Measurements from ENCODE around the gene ADAMTS15. TPM values are rescaled to one million over a fixed set of nuclear protein-coding genes. Genes with fewer than 3 reads are reported as not detected.

The ADAMTS15 gene
- total RNA-seq, 1 donor from 2014 or later, result 1.2 TPM

DNA sequence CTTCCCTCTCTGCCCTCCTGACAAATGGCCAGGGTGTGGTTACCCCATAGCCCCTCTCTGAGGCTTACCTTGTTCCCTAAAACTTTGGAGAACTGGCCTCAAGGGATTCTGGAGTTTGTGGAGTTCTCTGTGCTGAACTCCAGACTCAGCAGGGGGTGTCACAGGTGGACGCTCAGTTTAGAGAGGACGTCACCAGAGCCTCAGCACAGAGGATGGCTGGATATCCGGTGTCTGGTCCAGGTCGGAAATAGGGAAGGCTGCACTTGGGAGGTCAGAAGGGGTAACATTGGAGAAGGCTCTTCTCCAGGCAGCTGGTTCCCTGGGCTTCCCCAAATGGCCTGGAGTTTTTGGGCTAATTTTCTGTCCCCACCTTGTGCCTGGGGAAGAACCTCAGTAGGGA lies 64.2 kb downstream of the ADAMTS15 start:
- no peaks in the 10 kb centered on the region for H3K36me3 Mint-ChIP-seq (ENCODE audit: insufficient read depth)
- no peaks in the 10 kb centered on the region for H3K4me1 Mint-ChIP-seq (ENCODE audit: low read depth)
- DNase-seq (ENCODE audit: low spot score, unreplicated experiment), result no peak
- H3K27ac Mint-ChIP-seq, result no peak overlapping the region
- TF ChIP-seq, protein P1, sequence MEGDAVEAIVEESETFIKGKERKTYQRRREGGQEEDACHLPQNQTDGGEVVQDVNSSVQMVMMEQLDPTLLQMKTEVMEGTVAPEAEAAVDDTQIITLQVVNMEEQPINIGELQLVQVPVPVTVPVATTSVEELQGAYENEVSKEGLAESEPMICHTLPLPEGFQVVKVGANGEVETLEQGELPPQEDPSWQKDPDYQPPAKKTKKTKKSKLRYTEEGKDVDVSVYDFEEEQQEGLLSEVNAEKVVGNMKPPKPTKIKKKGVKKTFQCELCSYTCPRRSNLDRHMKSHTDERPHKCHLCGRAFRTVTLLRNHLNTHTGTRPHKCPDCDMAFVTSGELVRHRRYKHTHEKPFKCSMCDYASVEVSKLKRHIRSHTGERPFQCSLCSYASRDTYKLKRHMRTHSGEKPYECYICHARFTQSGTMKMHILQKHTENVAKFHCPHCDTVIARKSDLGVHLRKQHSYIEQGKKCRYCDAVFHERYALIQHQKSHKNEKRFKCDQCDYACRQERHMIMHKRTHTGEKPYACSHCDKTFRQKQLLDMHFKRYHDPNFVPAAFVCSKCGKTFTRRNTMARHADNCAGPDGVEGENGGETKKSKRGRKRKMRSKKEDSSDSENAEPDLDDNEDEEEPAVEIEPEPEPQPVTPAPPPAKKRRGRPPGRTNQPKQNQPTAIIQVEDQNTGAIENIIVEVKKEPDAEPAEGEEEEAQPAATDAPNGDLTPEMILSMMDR (IDR thresholded peaks at IDR 0.05; ENCODE audit: unreplicated experiment), result no peak
- no peak overlapping the region for H3K4me3 Mint-ChIP-seq (ENCODE audit: low read depth)
- H3K27me3 Mint-ChIP-seq, result peaks cover 4% of the 10 kb centered on the region
- peaks cover 7% of the 10 kb centered on the region for H3K9me3 Mint-ChIP-seq (ENCODE audit: low read depth)

DNA sequence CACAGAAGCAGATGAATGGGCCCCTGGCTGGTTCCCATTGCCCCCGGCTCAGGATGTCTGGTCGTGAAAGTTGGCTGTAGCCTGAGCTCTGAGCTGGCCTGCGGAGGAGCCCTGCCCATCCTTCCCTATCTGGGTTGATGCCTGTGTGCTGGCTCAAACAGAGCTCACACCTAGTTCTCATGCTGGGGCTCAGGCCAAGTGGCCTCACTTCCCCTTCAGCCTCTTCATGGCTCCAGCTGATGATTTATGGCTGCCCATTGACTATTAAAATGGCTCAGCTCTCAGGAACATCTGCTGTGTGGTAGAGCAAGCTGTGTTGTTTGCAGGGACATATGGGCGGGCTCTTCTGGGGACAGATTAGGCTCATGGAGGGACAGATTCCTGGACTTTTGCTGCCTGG lies 64.7 kb downstream of the ADAMTS15 start:
- no peak overlapping the region for H3K4me3 Mint-ChIP-seq (ENCODE audit: low read depth)
- DNase-seq (ENCODE audit: low spot score, unreplicated experiment), result no peak
- H3K27ac Mint-ChIP-seq, result no peak overlapping the region
- no peaks in the 10 kb centered on the region for H3K4me1 Mint-ChIP-seq (ENCODE audit: low read depth)
- TF ChIP-seq, protein P1 (IDR thresholded peaks at IDR 0.05; ENCODE audit: unreplicated experiment), result no peak
- peaks cover 4% of the 10 kb centered on the region for H3K27me3 Mint-ChIP-seq
- peaks cover 2% of the 10 kb centered on the region for H3K9me3 Mint-ChIP-seq (ENCODE audit: low read depth)
- H3K36me3 Mint-ChIP-seq (ENCODE audit: insufficient read depth), result no peaks in the 10 kb centered on the region

DNA sequence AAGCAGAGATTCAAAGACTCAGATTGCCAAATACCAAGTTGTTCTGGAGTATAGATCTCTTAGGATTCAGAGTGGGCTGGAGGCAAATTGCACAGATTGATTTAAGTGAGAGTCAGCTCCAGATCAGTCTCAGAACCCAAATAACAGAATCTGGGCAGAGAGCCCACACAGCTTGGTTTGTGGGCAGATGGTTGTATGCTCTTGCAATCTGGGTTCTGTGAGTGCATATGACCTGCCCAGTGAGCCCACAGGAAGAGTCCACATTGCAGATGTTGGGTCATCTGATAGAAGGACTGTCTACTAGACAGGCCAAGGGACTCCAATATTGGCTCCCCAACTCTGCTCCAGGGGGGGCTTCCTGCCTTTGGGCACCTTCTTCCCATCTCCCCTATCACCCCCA lies 65.9 kb downstream of the ADAMTS15 start:
- H3K27ac Mint-ChIP-seq, result no peak overlapping the region
- H3K4me1 Mint-ChIP-seq (ENCODE audit: low read depth), result no peaks in the 10 kb centered on the region
- TF ChIP-seq, protein P1 (IDR thresholded peaks at IDR 0.05; ENCODE audit: unreplicated experiment), result no peak
- H3K36me3 Mint-ChIP-seq (ENCODE audit: insufficient read depth), result no peaks in the 10 kb centered on the region
- DNase-seq (ENCODE audit: low spot score, unreplicated experiment), result no peak
- H3K9me3 Mint-ChIP-seq (ENCODE audit: low read depth), result no peaks in the 10 kb centered on the region
- no peak overlapping the region for H3K4me3 Mint-ChIP-seq (ENCODE audit: low read depth)
- peaks cover 4% of the 10 kb centered on the region for H3K27me3 Mint-ChIP-seq

DNA sequence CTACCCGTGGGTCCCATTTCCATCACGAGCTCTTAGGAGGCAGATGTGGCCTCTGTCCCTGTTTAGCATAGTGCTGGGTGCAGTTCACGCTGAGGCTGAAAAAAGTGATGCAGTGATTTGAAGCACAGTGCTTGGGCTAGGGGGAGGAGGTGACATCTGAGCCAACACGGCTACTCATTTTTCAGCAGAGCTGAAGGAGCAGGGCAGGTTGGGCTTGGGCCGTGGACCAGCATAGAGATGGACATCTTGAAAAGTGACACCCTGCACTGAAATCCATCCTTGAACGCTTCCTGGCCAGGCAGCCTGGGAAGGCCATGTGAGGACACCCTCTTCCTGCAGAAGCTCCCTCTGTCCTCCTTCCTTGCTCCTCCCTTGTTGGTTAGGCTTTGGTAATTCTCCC lies 66.4 kb downstream of the ADAMTS15 start:
- Mint-ChIP-seq H3K4me1 (ENCODE audit: low read depth) (no peaks in the 10 kb centered on the region), H3K9me3 (ENCODE audit: low read depth) (no peaks in the 10 kb centered on the region), H3K4me3 (ENCODE audit: low read depth) (no peak overlapping the region), H3K27me3 (peaks cover 4% of the 10 kb centered on the region), H3K27ac (no peak overlapping the region), H3K36me3 (ENCODE audit: insufficient read depth) (no peaks in the 10 kb centered on the region)
- no peak for DNase-seq (ENCODE audit: low spot score, unreplicated experiment)
- TF ChIP-seq, protein P1 (IDR thresholded peaks at IDR 0.05; ENCODE audit: unreplicated experiment), result no peak

DNA sequence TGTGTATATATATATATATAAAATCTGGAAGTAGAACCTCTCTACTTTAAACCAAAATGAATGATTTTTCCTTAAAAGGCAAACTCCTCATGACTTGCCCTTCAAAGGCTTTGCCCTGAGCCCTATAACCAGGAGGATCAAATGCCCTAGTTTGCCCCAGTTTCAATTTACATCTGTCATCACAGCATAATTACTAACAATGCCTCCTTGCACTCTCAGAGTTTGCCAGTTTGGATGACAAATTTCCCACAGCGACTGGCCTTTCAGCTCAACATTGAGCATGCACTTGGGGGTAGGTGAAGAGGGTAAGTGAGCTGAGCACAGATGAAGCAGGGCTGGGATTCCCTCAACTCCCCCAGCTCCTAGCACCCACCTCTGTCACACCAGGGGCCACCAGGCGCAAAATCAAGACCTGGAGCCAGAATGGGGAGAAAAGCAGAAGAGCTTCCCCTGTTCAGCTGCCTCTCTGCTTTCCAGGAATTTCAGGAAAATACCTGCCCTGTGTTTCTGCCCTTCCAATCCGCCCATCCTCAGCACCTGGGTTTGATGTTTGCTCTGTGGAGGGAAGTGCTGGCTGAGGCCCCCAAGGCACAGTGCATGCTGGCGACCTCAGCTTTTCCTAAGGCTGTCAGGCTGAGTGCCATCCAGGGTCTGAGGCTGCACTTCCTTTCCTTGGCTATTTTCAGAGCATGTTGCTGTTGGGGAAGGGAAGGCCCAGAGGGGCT lies 67.5 kb downstream of the ADAMTS15 start:
- H3K27ac Mint-ChIP-seq, result no peak overlapping the region
- H3K4me1 Mint-ChIP-seq (ENCODE audit: low read depth), result no peaks in the 10 kb centered on the region
- DNase-seq (ENCODE audit: low spot score, unreplicated experiment), result no peak
- H3K4me3 Mint-ChIP-seq (ENCODE audit: low read depth), result no peak overlapping the region
- TF ChIP-seq, protein P1 (IDR thresholded peaks at IDR 0.05; ENCODE audit: unreplicated experiment), result no peak
- no peaks in the 10 kb centered on the region for H3K9me3 Mint-ChIP-seq (ENCODE audit: low read depth)
- peaks cover 4% of the 10 kb centered on the region for H3K27me3 Mint-ChIP-seq
- no peaks in the 10 kb centered on the region for H3K36me3 Mint-ChIP-seq (ENCODE audit: insufficient read depth)
